NCI-H1417 (cell line): ENCODE data around the gene TOP3A.
"Not testable (repeated sequence)": the region's sequence is repeated elsewhere in the genome, so short reads cannot be mapped to it uniquely, and the experiment has no call there.

Experiments
- DNase-seq, 3 experiments: peaks; one replicate each; lab custom pipeline; 2025; lab: John Stamatoyannopoulos, UW

Gene TOP3A

GRCh38 chr17:18324140-18325050 lies 9.6 kb upstream of the TOP3A start:
- no peak for DNase-seq

GRCh38 chr17:18323507-18324139 lies 8.8 kb upstream of the TOP3A start:
- DNase-seq, result no peak

- DNase-seq, result no peak
Measured at GRCh38 chr17:18323007-18323406, 8.2 kb upstream of the TOP3A start.

GRCh38 chr17:18322522-18322921 lies 7.7 kb upstream of the TOP3A start:
- DNase-seq, result no peak

GRCh38 chr17:18321309-18321708 lies 6.5 kb upstream of the TOP3A start:
- DNase-seq, result no peak

- no peak for DNase-seq
Measured at GRCh38 chr17:18320301-18320700, 5.5 kb upstream of the TOP3A start.

GRCh38 chr17:18319604-18320256 lies 4.9 kb upstream of the TOP3A start:
- DNase-seq, result peak in 1 of 3 experiments; percentile 36

GRCh38 chr17:18318771-18319450 lies 4.1 kb upstream of the TOP3A start:
- no peak for DNase-seq

GRCh38 chr17:18318117-18318516 lies 3.3 kb upstream of the TOP3A start:
- no peak for DNase-seq

GRCh38 chr17:18315961-18316360 lies 1.2 kb upstream of the TOP3A start:
- DNase-seq, result no peak

- DNase-seq, result no peak
Measured at GRCh38 chr17:18315562-18315922, 748 bp upstream of the TOP3A start.

- peak in 1 of 3 experiments; percentile 39 for DNase-seq
Measured at GRCh38 chr17:18314059-18314730, 599 bp downstream of the TOP3A start.

GRCh38 chr17:18309202-18309601 lies 5.6 kb downstream of the TOP3A start:
- no peak for DNase-seq

- not testable (repeated sequence) for DNase-seq
Measured at GRCh38 chr17:18303206-18303605, 11.6 kb downstream of the TOP3A start.

GRCh38 chr17:18300725-18301480 lies 13.9 kb downstream of the TOP3A start:
- no peak for DNase-seq

GRCh38 chr17:18298061-18298460 lies 16.7 kb downstream of the TOP3A start:
- not testable (repeated sequence) for DNase-seq

- DNase-seq, result no peak
Measured at GRCh38 chr17:18291718-18292540, 22.9 kb downstream of the TOP3A start.

- no peak for DNase-seq
Measured at GRCh38 chr17:18285296-18285695, 29.5 kb downstream of the TOP3A start.

GRCh38 chr17:18281788-18282187 lies 33.0 kb downstream of the TOP3A start:
- no peak for DNase-seq

- DNase-seq, result no peak
Measured at GRCh38 chr17:18280766-18281371, 33.9 kb downstream of the TOP3A start.
